ELR (cell line): ENCODE results near the gene COL18A1.
A peak's percentile ranks its signal among the peaks of the same experiment; 100 is the strongest.

Source experiments
- DNase-seq: peaks from one replicate; pipeline ENCODE4 v3.0.0-alpha.2; 2015; ENCODE audit warnings: low read depth

COL18A1 gene

DNA sequence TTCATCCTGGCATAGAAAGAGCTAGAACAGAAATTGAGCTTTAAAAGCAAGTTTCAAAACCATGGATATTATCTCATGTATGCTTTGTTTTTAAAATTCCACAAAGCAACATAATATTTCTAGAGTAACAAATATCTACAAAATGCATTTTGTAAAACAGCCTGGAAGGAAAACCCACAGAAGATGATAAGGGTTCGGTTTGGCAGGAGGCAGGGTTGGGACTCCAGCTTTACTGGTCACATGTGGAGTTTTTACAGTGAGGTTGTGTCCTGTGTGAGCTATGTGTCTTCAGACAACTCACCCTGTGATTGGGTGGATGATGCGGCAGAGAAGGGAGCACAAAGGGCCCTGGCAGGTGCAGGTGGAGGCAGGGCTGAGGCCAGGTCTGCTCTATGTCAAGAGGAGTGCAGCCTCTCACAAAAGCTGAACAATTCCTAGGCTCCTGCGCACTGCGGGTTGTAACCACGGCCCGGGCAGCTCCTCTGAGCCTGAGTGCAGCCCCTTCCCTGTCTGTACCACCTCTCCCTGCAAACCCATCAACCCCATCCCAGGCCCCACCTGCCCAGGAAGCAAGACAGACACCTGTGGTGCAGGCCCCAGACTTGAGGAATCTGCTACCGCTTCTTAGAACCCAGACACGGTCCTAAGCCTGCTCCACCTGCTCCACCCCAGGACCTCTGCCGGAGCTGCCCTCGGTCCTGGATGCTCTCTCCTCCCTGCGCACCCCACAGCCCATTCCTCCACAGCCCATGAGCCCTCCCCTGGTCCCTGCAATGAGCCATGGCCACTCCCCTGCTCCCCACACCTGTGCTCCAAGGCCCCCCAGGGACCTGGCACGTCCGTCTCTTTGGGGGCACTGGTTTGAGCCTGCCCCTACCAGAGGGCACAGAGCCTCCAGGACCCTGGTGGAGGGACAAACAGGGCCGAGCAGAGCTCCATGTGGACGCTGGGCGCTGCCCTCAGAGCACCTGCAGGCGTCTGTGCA, 2.8 kb upstream of the COL18A1 start:
- no peak for DNase-seq

DNA sequence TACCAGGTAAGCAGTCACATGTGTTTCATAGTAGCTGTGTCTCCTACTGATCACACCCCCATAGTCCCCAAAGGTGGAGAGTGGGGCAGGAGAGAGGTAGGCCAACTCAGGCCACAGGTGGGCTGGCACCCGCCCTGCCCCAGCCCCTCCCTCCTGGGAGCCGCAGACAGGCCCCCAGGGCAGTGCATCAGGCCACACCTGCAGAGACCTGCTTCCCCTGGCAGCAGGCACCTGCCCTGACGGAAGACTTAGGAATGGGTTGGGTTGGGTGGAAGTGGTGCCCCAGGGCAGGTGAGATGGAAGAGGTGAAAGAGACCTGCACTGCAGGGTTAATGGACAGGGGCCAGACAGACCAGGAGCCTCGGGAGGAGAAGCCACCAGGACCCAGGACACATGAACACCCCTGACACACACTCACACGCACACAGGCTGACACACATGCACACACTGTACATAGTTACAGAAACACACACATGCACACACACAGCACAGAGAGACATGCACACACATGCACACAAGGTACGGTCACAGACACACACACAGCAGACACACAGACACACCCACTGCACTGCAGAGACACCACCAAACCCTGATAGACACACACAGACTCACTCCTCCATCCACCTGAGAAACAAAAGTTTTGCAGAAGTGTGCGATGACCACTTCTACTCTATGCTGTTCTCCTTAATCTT, 1.7 kb upstream of the COL18A1 start:
- no peak for DNase-seq

DNA sequence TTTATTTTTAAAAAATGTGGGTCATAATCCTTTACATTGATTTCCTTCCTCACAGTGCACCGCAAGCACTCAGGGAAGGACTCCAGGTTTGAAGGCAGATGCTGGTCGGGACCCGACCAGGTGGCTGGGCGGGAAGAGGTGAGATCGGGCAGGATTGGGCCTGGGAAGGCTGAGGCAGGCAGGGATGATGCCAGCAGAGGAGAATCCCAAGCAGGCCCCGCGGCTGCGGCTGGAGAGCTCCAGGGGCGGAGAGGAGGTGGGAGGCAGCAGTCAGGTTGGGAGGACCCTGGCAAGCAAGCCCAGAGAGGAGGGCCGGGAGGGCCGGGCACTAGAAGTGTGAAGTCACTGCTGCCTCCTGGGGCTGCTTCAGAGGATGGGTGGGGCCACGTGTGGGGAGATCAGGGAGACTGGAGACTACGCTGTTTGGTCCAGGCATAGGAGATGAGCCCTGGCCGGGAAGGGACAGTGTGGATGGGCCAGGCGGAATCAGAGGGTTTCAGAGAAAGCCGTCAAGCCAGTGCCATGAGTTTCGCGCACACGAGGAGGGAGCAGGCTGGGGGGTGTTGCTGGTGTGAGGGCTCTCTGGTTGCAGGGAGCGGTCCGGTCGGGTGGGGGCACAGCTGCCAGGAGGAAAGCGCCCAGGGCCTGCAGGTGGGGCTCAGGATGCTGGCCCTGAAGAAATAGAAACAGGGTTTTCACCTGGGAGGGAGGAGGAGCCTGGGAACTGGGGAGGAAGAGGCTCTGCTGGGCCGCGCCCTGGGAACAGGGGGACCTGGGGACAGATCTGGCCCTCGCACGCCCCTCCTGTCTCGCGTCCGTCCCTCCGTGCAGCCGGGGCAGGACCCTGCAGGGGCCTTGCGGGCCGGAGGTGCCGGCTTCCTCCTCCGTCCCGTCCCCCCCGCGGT, 888 bp upstream of the COL18A1 start:
- DNase-seq = peak; percentile 37

DNA sequence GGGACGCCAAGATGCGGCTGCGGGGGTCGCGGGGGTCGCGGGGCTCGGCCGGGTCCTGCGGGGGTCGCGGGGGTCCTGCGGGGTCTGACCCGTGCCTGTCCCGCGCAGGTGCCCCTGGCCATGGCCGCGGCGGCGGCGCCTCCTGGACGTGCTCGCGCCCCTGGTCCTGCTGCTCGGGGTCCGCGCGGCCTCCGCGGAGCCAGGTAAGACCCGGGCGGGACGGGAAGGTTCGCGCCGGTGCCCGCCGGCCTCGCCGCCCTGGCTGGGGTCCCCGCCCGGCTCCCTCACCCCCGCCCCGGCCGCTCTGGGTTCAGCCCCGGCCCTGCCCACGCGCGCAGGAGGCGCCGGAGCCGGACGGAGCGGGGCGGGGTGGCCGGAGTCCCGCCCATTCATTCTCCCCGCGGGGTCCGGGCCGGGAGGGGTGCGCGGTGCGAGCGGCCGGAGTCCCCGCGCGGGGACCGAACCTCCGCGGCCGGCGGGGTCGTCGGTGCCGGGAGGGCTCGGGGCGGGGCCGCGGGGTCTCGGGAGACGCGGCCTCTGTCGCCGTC, 380 bp downstream of the COL18A1 start:
- DNase-seq = peak; percentile 63

DNA sequence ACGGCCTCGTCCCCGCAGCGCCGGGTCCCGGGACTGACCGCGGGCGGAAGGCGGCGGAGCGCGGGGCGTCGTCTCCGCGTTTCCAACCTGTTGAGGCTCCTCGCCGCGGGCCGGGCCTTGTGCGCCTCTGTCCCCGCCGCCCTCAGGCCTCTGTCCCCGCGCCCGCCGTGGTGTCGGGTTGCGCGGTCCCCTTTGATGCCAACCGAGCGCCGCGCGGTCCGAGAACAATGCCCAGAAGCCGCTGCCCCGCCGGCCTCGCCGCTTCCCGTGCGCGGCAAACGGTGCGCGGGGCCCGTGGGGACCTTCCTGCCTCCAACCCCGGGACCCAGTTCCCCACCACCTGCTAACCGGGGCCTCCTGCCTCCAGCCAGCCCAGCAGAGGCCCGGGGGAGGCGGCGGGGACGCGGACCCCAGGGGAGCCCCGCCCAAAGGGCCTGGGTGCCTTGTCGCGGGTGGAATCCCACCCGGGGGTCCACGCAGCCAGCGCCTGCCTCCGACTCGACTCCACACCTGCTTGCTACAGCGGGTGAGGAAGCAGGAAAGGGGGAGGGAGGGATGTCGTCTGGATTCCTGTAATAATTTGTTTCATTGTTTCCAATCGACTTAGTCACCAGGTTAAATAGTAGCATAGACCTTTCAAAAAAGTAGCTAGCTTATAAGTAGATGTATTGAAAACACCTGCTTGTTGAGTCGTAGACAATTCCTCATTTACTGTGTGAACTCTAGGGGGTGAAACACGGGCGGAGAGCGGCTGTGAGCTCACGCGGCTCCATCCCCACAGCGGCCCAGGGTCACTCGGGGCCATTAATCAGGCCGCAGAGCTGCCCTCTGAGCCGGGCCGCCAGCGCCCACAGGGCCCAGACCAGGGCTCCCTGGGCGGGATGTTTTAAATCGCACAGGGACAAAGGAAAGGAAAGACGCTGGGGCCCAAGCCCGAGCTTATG, 1.1 kb downstream of the COL18A1 start:
- DNase-seq = peak; percentile 53

- DNase-seq = peak; percentile 40
Measured at GRCh38 chr21:45406801-45407628, 2.0 kb downstream of the COL18A1 start.

GRCh38 chr21:45407629-45408247, 2.8 kb downstream of the COL18A1 start:
- peak; percentile 32 for DNase-seq

DNA sequence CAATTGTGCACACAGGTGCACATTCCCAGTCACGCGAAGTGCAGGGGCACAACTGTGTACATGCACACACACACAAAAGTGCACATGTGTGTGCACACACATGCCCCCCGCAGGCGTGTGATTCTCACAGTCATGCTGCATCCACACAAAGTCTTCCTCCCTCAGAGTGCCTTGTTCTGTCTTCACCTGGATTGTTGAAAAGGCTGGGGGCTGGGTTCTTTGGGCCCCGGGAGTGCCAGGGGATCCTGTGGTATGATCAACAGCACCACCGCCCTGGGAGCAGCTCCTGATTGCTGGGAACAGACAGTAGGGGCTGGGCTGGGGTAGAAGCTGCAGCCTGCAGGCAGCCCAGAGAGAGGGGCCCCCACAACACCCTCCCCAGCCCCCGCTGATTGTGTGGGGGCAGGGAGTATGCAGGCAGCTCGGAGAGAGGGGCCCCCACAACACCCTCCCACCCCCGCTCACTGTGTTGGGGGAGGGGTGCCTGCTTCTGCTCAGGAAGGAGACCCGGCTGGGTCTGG, 3.4 kb downstream of the COL18A1 start:
- DNase-seq = no peak

GRCh38 chr21:45408801-45409261, 3.9 kb downstream of the COL18A1 start:
- no peak for DNase-seq

DNA sequence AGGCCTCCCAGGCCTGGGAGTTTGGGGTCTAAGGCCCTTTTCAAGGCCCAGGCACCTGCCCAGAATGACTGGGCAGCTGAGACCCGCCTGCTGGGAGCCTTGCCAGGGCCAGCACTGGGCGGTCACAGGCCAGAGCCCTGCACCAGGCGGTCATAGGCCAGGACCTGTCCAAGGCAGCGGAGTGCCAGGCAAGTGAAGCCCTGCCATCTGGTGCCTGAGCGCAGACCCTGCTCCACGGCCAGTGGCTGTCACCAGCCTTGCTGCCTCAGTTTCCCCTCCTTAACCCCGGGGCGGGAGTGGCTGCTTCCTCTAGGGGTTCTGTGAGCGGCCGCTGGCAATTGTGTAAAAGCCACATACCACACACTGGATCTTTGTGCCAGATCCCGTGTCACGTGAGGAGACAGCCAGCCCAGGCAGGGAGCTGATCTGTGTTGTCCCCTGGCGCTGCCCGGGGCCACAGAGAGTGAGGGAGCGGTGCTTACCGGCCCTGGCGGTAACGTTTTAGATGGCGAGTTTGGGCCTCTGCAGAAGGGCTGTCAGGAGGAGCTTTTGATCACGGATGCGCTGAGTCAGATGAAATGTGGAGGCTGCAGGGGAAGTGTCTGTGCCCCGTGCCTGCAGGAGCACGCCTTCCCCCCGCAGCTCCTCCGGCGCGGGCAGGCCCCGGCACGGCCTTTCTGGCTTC, 4.6 kb downstream of the COL18A1 start:
- DNase-seq = no peak

DNA sequence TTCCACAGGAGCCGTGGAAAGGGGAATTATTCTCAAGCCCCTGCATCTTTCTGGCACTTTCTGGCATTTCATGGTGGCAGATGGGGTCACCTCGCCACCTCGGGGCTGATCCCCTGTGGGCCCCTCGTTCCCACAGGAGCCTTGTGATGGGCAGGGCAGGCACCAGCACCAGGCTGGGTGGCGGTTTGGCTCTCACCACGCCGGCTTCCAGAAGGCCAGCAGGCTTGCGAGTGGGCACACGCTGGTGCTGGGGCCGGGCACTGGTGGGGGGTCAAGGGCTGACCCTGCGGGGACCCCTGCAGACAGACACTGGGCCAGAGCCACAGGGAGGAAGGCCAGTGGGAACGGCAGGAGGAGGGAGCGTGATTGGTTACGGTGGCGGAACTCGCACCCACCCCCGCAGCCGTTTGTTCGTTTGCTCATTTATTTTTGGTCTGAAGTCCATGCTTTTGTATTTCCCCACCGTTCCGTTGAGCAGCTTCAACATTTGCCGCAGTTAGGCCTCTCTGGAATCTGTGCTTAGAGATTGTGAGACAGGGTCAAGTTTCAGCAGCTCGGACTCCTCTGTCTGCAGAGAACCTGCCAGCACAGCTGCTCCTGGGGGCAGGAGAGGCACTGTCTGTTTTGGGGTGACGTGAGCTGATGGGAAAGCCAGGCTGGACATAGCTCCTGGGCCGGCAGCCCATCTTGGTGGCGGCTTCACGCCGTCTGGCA, 5.3 kb downstream of the COL18A1 start:
- DNase-seq = no peak

GRCh38 chr21:45410865-45411809, 6.2 kb downstream of the COL18A1 start:
- DNase-seq = no peak

GRCh38 chr21:45411810-45412206, 6.8 kb downstream of the COL18A1 start:
- DNase-seq = no peak

DNA sequence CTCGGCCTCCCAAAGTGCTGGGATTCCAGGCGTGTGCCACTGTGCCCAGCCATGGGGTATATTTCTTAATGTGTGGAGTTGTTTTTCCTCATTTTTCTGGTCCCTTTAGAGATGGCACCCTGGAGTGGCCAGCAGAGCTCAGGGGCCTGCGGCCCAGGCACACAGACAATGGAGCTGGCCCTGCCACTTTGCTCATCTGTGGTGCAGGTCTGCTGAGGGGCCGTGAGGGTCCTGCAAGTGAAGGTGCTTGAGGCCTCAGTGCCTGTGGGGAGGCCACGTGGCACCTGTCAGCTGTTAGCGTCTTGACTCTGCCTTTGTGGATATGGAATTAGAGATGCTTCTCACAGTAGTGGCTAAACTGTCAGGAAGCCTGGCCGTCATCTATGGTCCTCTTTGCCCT, 7.5 kb downstream of the COL18A1 start:
- DNase-seq = no peak

GRCh38 chr21:45412909-45413611, 8.1 kb downstream of the COL18A1 start:
- no peak for DNase-seq

DNA sequence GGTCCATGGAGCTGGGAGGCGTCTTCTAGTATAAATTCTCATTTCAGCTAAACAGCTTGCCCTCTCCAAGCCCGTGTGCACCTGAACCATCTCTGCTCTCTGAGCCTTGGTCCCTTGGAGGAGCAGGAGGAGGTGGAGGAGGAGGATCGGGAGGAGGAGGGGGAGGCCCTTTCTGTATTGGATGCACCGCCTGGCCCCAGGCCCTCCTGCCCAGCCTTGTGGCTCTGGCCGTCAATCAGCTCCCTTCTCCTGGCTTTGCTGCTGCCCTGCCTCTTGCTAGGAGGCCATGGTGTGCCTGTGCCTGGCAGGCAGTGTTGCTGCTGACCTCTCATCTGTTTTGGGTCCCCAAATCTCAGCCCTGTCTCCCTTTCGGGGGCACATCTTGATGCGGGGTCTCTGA, 9.0 kb downstream of the COL18A1 start:
- DNase-seq = no peak
